K562 (cell line): Measurements from ENCODE around the gene AFF1. TPM values are rescaled to one million over a fixed set of nuclear protein-coding genes. Genes with fewer than 3 reads are reported as not detected.

Experiments used
- E2F1 ChIP-seq: sonication (generic); formaldehyde crosslinking; IDR thresholded peaks from 2 replicates; pipeline ENCODE4 v1.8.1; 2023; ENCODE audit warnings: mild to moderate bottlenecking, missing genetic modification reagents, moderate library complexity
- E2F3 ChIP-seq: fragments of 250-450 bp; sonication (Bioruptor Pico); IDR thresholded peaks from 2 replicates; pipeline ENCODE4 v1.4.0; 2020; ENCODE audit warnings: mild to moderate bottlenecking
- ELF2 ChIP-seq: fragments of 250-450 bp; sonication (Bioruptor Pico); IDR thresholded peaks from 2 replicates; pipeline ENCODE4 v1.5.0; 2021; ENCODE audit warnings: mild to moderate bottlenecking
- HDAC6 ChIP-seq: IDR thresholded peaks from 2 replicates; pipeline ENCODE4 v1.6.1; 2012; ENCODE audit warnings: low read depth, mild to moderate bottlenecking, control low read depth, inconsistent platforms, low read length, moderate library complexity
- HNRNPL ChIP-seq: fragments of 200-400 bp; formaldehyde crosslinking; IDR thresholded peaks from 2 replicates; pipeline ENCODE4 v1.6.1; 2017; ENCODE audit warnings: low read depth, mild to moderate bottlenecking, low read length
- MAFG ChIP-seq: fragments of 450-650 bp; conservative IDR thresholded peaks from 2 replicates; pipeline ENCODE4 v1.6.1; 2016; ENCODE audit warnings: missing genetic modification characterization, missing compliant biosample characterization
- MYNN ChIP-seq, 2 experiments: sonication (generic); formaldehyde crosslinking in 1 of 2; IDR thresholded peaks; 2 replicates each; pipeline versions ENCODE4 v1.5.0 to v1.6.1; 2016 to 2020; ENCODE audit warnings: antibody characterized with exemption in 1 of 2, missing genetic modification reagents in 1 of 2
- NONO ChIP-seq, 2 experiments: fragments of 200-400 bp in 1 of 2; fragments of 450-650 bp in 1 of 2; formaldehyde crosslinking in 1 of 2; IDR thresholded peaks; 2 replicates each; pipeline ENCODE4 v1.6.1; 2017; ENCODE audit warnings: low read depth in 2 of 2, mild to moderate bottlenecking in 2 of 2, moderate library complexity in 2 of 2, low read length in 1 of 2
- PYGO2 ChIP-seq: fragments of 450-650 bp; IDR thresholded peaks from 2 replicates; pipeline ENCODE4 v1.6.1; 2016; ENCODE audit warnings: mild to moderate bottlenecking, missing genetic modification characterization, moderate library complexity, missing compliant biosample characterization
- RBM34 ChIP-seq: fragments of 200-400 bp; formaldehyde crosslinking; IDR thresholded peaks from 2 replicates; pipeline ENCODE4 v1.6.1; 2018; ENCODE audit warnings: low read length, borderline replicate concordance; ENCODE audit not compliant: insufficient read depth
- RCOR1 ChIP-seq, 2 experiments: IDR thresholded peaks; 2 replicates each; pipeline ENCODE4 v1.6.1; 2012; ENCODE audit warnings: low read depth in 2 of 2, low read length in 2 of 2, borderline replicate concordance in 1 of 2, improper control_type of control experiment in 1 of 2
- SFPQ ChIP-seq: fragments of 200-400 bp; formaldehyde crosslinking; IDR thresholded peaks from 2 replicates; pipeline ENCODE4 v1.6.1; 2017; ENCODE audit warnings: mild to moderate bottlenecking, low read depth, low read length, moderate library complexity
- TCF3 ChIP-seq: sonication (generic); formaldehyde crosslinking; IDR thresholded peaks from 2 replicates; pipeline ENCODE4 v1.4.0; 2020; ENCODE audit warnings: mild to moderate bottlenecking, missing genetic modification reagents
- TEAD4 ChIP-seq, 2 experiments: sonication (generic) in 1 of 2; formaldehyde crosslinking in 1 of 2; IDR thresholded peaks; 2 replicates each; pipeline versions ENCODE4 v1.6.1 to v1.8.0; 2012 to 2022; ENCODE audit warnings: borderline replicate concordance in 1 of 2, inconsistent platforms in 1 of 2, low read length in 1 of 2, mild to moderate bottlenecking in 1 of 2, missing genetic modification reagents in 1 of 2
- ZBTB5 ChIP-seq: fragments of 450-650 bp; IDR thresholded peaks from 2 replicates; pipeline ENCODE4 v1.6.1; 2017; ENCODE audit warnings: antibody characterized with exemption
- ZBTB9 ChIP-seq: fragments of 450-650 bp; formaldehyde crosslinking; IDR thresholded peaks from 2 replicates; pipeline ENCODE4 v1.4.0; 2020; ENCODE audit warnings: mild to moderate bottlenecking, moderate library complexity
- ZNF143 ChIP-seq: sonication (generic); formaldehyde crosslinking; IDR thresholded peaks from 2 replicates; pipeline ENCODE4 v1.9.0; 2022; ENCODE audit warnings: mild to moderate bottlenecking, missing genetic modification reagents
- ZNF217 ChIP-seq: sonication (generic); formaldehyde crosslinking; IDR thresholded peaks from 2 replicates; pipeline ENCODE4 v1.8.0; 2022; ENCODE audit warnings: mild to moderate bottlenecking, missing genetic modification reagents
- ZNF384 ChIP-seq: IDR thresholded peaks from 2 replicates; pipeline ENCODE4 v1.6.1; 2012; ENCODE audit warnings: low read depth, low read length, improper control_type of control experiment
- ZSCAN29 ChIP-seq: fragments of 450-650 bp; IDR thresholded peaks from 2 replicates; pipeline ENCODE4 v1.6.1; 2017
- polyA plus RNA-seq, 8 experiments: library from polyadenylated mRNA; depleted of rRNA in 4 of 8; stranded (reverse) in 5 of 8; unstranded in 3 of 8; fragments of >200 nt; fragmentation: Nextera tagmentation in 2 of 8; fragmentation: Illumina TruSeq in 1 of 8; extraction: Ambion mirVana in 2 of 8; extraction: Trizol in 1 of 8; gene quantifications; 2 replicates each; pipeline versions ENCODE4 v1.2.1 to v1.2.3, GENCODE V29; 2011 to 2014; ENCODE audit warnings: inconsistent platforms in 1 of 8, missing spikeins in 1 of 8
- total RNA-seq, 7 experiments: library from RNA; depleted of rRNA in 6 of 7; stranded (reverse); fragments of >200 nt in 6 of 7; fragmentation: Illumina TruSeq in 2 of 7; extraction: Trizol in 2 of 7; gene quantifications; 2 replicates each; pipeline versions ENCODE4 v1.2.1 to v1.2.3, GENCODE V29; 2011 to 2021; ENCODE audit warnings: low replicate concordance in 1 of 7

AFF1 gene
- total and polyA plus RNA-seq, 9 of the 15 experiments (the other 6 are each of a cell fraction or from before 2014, with no cell fraction given): 4.1 to 47.5 (median 17.2) TPM

GRCh38 chr4:86961605-86962295 is 26.9 kb downstream of the AFF1 start (continued):
- TF ChIP-seq PYGO2 (tag) (no peak), MYNN (IDR thresholded peaks at IDR 0.05) (no peak), MYNN (CRISPR knock-in tag; IDR thresholded peaks at IDR 0.05) (no peak), NONO (IDR thresholded peaks at IDR 0.05; ENCODE audit: low read depth in 2 of 2, low read length in 1 of 2) (peak in 1 of 2 experiments; percentile 61; a peak in 1 of 4 replicates), E2F1 (CRISPR knock-in tag) (no peak), MAFG (tag) (no peak), ELF2 (CRISPR knock-in tag) (no peak), ZBTB9 (no peak), ZSCAN29 (no peak), HDAC6 (no peak), ZNF143 (CRISPR knock-in tag) (no peak), ZBTB5 (no peak), TCF3 (CRISPR knock-in tag) (peak; percentile 94), RBM34 (no peak), ZNF384 (peak; percentile 48), TEAD4 (IDR thresholded peaks at IDR 0.05; ENCODE audit: low read length) (peak; percentile 97), TEAD4 (CRISPR knock-in tag; IDR thresholded peaks at IDR 0.05; ENCODE audit: borderline replicate concordance) (no peak), RCOR1 (IDR thresholded peaks at IDR 0.05; ENCODE audit: borderline replicate concordance in 1 of 2, low read depth in 2 of 2, low read length in 2 of 2) (peak; percentile 85 to 99), HNRNPL (no peak), E2F3 (CRISPR knock-in tag) (no peak), SFPQ (no peak), ZNF217 (CRISPR knock-in tag) (no peak)
